Small intestine (tissue), 7 donors: ENCODE measurements around the gene ART5. TPM values are rescaled to one million over a fixed set of nuclear protein-coding genes. Genes with fewer than 3 reads are reported as not detected.

Experiments used
- DNase-seq, 2 donors: peaks; one replicate each; pipeline versions ENCODE4 v3.0.0 to v3.0.0-alpha.2; 2013
- FAIRE-seq: peaks from 2 replicates; lab custom pipeline; 2012; peaks lifted over from hg19 to GRCh38; lab: Jason Lieb, UNC
- H3K27ac ChIP-seq, 3 donors: one replicate each; pipeline ENCODE4 v1.5.1; 2013; ENCODE audit warnings: low read length in 2 of 3, mild to moderate bottlenecking in 2 of 3, control low read depth in 1 of 3, inconsistent platforms in 1 of 3, low read depth in 1 of 3, moderate library complexity in 1 of 3
- H3K27me3 ChIP-seq, 3 donors: one replicate each; pipeline ENCODE4 v1.6.1; 2013; ENCODE audit warnings: low read length in 3 of 3, inconsistent platforms in 1 of 3; ENCODE audit not compliant: control insufficient read depth in 3 of 3, insufficient read depth in 3 of 3
- H3K36me3 ChIP-seq, 3 donors: one replicate each; pipeline ENCODE4 v1.6.1; 2013; ENCODE audit warnings: low read length in 3 of 3, inconsistent platforms in 1 of 3, low read depth in 1 of 3, mild to moderate bottlenecking in 1 of 3, moderate library complexity in 1 of 3; ENCODE audit not compliant: control insufficient read depth in 3 of 3, insufficient read depth in 2 of 3
- H3K4me1 ChIP-seq, 3 donors: one replicate each; pipeline ENCODE4 v1.6.1; 2013; ENCODE audit warnings: low read length in 2 of 3, inconsistent platforms in 1 of 3, low read depth in 1 of 3, mild to moderate bottlenecking in 1 of 3, moderate library complexity in 1 of 3; ENCODE audit not compliant: control insufficient read depth in 3 of 3, insufficient read depth in 2 of 3
- H3K4me3 ChIP-seq, 3 donors: one replicate each; pipeline ENCODE4 v1.5.1; 2013; ENCODE audit warnings: low read length in 3 of 3, control low read depth in 1 of 3, inconsistent platforms in 1 of 3, low read depth in 1 of 3, mild to moderate bottlenecking in 1 of 3, moderate library complexity in 1 of 3
- H3K9me3 ChIP-seq, 2 donors: one replicate each; pipeline ENCODE4 v1.6.1; 2013; ENCODE audit warnings: low read depth in 1 of 2, low read length in 1 of 2; ENCODE audit not compliant: control insufficient read depth in 2 of 2, insufficient read depth in 1 of 2
- WGBS, 3 donors: extraction: QIAGEN DNeasy Blood & Tissue Kit; methylation state at CpG; one replicate each; pipeline ENCODE4 v1.1.7; 2013; 5-methylcytosine and 5-hydroxymethylcytosine counted together
- polyA plus RNA-seq, 4 donors: library from polyadenylated mRNA; stranded (reverse) in 3 of 4; unstranded in 1 of 4; fragments of 200-250 nt in 3 of 4; fragments of 120-200 nt in 1 of 4; gene quantifications; one replicate each; pipeline versions ENCODE4 v1.2.1 to v1.2.3, GENCODE V29; 2013
- donor health status: healthy with polysubstance abuse.
- donor health status: control.
- donor health status: control.
- donor health status: Bipolar disorder and iron deficiency.
- donor health status: healthy.

Gene ART5
- polyA plus RNA-seq, 4 donors, result 0.09 to 0.25 TPM; not detected in 2

DNA sequence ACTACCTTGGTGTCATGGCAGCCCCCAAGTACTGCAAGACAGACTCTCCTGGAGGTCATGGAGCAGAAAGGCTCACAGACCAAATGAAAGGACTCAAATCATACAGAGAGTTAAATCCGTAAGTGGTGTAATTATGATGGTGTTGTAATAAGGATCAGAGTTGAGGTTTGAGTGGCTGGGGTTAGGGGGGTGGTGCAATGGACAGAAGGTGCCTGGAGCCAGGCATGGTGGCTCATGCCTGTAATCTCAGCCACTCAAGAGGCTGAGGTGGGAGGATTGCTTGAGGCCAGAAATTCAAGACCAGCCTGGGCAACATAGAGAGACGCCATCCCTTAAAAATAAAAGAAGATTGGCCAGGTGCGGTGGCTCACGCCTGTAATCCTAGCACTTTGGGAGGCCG, 18.7 kb downstream of the ART5 start:
- Histone ChIP-seq H3K4me3 (no peak overlapping the region), H3K27ac (no peak overlapping the region), H3K4me1 (peaks cover 0 to 3% (median 0%) of the 10 kb centered on the region in 3 donors), H3K27me3 (no peaks in the 10 kb centered on the region), H3K9me3 (no peaks in the 10 kb centered on the region), H3K36me3 (no peaks in the 10 kb centered on the region)
- DNase-seq (no peak), FAIRE-seq (no peak)
- 86 to 92% (median 91%) methylated on average over 5 of the region's 5 CpGs for WGBS, 3 donors

DNA sequence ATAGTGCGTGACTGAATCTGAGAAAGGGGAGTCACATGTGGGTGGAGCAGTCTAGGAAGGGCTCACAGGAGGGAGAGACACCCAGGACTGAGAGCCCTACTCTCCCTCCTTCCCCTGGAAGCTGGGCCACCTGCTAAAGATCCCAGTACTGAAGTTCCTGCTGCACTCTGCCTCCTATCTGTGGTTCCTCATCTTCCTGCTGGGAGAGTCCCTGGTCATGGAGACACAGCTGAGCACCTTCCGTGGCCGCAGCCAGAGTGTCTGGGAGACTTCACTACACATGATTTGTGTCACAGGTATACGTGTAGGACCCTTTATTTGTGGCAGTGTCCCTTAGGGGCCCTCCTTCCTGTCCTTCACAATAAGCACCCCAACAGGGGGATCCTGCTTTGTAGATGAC, 19.3 kb downstream of the ART5 start:
- H3K27me3 ChIP-seq, result no peaks in the 10 kb centered on the region
- no peak overlapping the region for H3K4me3 ChIP-seq
- no peak for DNase-seq
- FAIRE-seq, result no peak
- H3K27ac ChIP-seq, result no peak overlapping the region
- H3K9me3 ChIP-seq, result no peaks in the 10 kb centered on the region
- no peaks in the 10 kb centered on the region for H3K36me3 ChIP-seq
- WGBS, 3 donors, result 71 to 76% (median 75%) methylated on average over 4 of the region's 4 CpGs
- H3K4me1 ChIP-seq, result peaks cover 0 to 3% (median 0%) of the 10 kb centered on the region in 3 donors

DNA sequence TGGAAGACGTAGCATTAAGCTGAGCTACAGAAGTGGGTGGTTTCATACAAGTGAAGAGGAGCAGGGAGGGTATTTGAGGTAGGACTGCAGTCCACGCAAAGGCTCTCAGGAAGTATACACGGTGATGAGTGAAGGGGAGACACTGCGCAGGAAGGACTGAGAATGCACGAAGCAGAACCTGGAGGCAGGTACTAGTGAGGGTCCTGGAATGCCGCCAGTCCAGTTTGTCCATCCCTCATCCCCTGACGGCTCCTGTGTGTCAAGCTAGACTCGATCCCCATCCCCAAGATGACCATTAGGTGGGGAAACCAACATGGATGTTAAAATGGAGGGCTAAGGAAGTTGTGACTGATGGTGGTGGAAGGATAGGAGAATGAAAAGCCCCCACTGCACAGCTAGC, 23.8 kb downstream of the ART5 start:
- WGBS, 3 donors, result 75 to 89% (median 79%) methylated on average over 8 of the region's 8 CpGs
- FAIRE-seq (no peak), DNase-seq (no peak)
- peaks cover 0 to 2% (median 0%) of the 10 kb centered on the region in 3 donors for H3K27me3 ChIP-seq
- H3K4me1 ChIP-seq, result no peaks in the 10 kb centered on the region
- H3K27ac ChIP-seq, result no peak overlapping the region
- H3K4me3 ChIP-seq, result no peak overlapping the region
- peaks cover 0 to 2% of the 10 kb centered on the region in 2 donors for H3K9me3 ChIP-seq
- no peaks in the 10 kb centered on the region for H3K36me3 ChIP-seq

DNA sequence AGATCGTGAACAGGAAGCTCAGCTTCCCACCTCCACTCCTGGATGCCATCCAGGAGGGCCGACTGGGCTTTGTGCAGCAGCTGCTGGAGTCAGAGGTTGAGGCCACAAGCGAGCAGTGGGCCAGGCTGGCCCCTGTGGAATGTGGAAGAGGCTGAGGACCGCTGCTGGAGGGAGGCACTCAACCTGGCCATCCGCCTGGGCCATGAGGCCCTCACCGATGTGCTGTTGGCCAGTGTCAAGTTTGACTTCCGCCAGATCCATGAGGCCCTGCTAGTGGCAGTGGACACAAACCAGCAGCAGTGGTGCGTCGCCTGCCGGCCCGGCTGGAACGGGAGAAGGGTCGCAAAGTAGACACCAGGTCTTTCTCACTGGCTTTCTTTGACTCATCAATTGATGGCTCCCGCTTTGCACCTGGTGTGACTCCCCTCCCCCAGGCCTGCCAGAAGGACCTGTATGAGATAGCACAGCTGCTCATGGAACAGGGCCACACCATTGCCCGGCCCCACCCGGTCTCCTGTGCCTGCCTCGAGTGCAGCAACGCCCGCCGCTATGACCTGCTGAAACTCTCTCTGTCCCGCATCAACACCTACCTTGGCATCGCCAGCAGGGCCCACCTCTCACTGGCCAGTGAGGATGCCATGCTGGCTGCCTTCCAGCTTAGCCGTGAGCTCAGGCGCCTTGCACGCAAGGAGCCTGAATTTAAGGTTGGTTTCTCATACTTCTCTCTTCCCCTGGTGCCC, 24.9 kb downstream of the ART5 start:
- WGBS, 3 donors, result 75 to 79% (median 76%) methylated on average over 25 of the region's 25 CpGs
- H3K9me3 ChIP-seq, result peaks cover 0 to 2% of the 10 kb centered on the region in 2 donors
- H3K36me3 ChIP-seq, result no peaks in the 10 kb centered on the region
- no peak overlapping the region for H3K4me3 ChIP-seq
- FAIRE-seq (no peak), DNase-seq (no peak)
- no peak overlapping the region for H3K27ac ChIP-seq
- no peaks in the 10 kb centered on the region for H3K4me1 ChIP-seq
- peaks cover 0 to 2% (median 0%) of the 10 kb centered on the region in 3 donors for H3K27me3 ChIP-seq

- Histone ChIP-seq H3K4me3 (no peak overlapping the region), H3K4me1 (no peaks in the 10 kb centered on the region), H3K36me3 (no peaks in the 10 kb centered on the region), H3K27ac (no peak overlapping the region), H3K27me3 (peaks cover 0 to 2% (median 0%) of the 10 kb centered on the region in 3 donors), H3K9me3 (peaks cover 0 to 2% of the 10 kb centered on the region in 2 donors)
- 83 to 86% (median 84%) methylated on average over 6 of the region's 6 CpGs for WGBS, 3 donors
- DNase-seq (no peak), FAIRE-seq (no peak)
Observed at GRCh38 chr11:3615998-3616397, 25.8 kb downstream of the ART5 start.

- 65 to 75% (median 68%) methylated on average over 5 of the region's 5 CpGs for WGBS, 3 donors
- Histone ChIP-seq H3K36me3 (no peaks in the 10 kb centered on the region), H3K27me3 (peaks cover 0 to 2% (median 0%) of the 10 kb centered on the region in 3 donors), H3K9me3 (peaks cover 0 to 2% of the 10 kb centered on the region in 2 donors), H3K4me1 (no peaks in the 10 kb centered on the region), H3K27ac (no peak overlapping the region), H3K4me3 (no peak overlapping the region)
- FAIRE-seq (no peak), DNase-seq (no peak)
Observed at GRCh38 chr11:3614742-3615171, 27.0 kb downstream of the ART5 start.

DNA sequence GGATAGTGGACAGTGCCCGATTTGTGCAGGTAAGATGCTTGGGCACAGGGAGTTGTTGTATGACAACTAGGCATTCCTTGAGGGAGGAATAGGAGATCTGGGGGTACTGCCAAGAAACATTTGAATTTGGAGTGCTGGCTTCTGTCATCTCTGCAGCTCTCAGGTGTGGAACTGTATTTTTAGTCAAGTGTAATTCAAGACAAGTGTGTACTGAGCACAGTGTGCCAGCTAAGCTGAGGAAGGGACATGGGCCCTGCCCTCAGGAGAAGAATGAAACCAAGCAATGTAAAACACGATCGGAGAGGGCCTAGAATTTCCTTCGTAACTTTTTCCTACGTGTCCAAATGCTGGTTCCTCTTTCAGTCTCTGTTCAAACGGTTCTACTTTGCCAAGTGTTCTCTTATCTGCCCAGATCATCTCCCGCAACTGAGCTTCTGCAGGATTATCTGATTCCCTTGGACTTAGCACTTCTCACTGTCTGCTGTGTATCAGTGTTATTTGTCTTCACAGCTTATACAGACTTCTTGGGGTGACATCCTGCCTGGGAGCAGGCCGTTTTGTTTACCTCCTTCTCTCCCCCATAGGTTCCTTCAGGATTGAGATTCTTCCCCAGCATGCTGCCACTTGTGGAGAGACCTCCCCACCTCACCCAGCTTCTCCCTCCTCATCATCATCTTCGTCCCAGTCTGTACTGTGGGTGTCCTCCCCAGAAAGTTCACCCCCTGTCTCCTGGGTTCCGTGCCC, 27.6 kb downstream of the ART5 start:
- 63 to 75% (median 72%) methylated on average over 10 of the region's 10 CpGs for WGBS, 3 donors
- Histone ChIP-seq H3K9me3 (peaks cover 0 to 2% of the 10 kb centered on the region in 2 donors), H3K4me1 (no peaks in the 10 kb centered on the region), H3K4me3 (no peak overlapping the region), H3K36me3 (no peaks in the 10 kb centered on the region), H3K27ac (no peak overlapping the region), H3K27me3 (peaks cover 0 to 2% (median 0%) of the 10 kb centered on the region in 3 donors)
- DNase-seq (no peak), FAIRE-seq (no peak)

GRCh38 chr11:3611976-3612678, 29.7 kb downstream of the ART5 start:
- Histone ChIP-seq H3K4me1 (peaks cover 0 to 2% (median 0%) of the 10 kb centered on the region in 3 donors), H3K36me3 (no peaks in the 10 kb centered on the region), H3K27me3 (peaks cover 0 to 2% (median 0%) of the 10 kb centered on the region in 3 donors), H3K9me3 (peaks cover 0 to 2% of the 10 kb centered on the region in 2 donors), H3K27ac (no peak overlapping the region), H3K4me3 (no peak overlapping the region)
- DNase-seq, result no peak
- 64 to 82% (median 73%) methylated on average over 3 of the region's 3 CpGs for WGBS, 3 donors
- FAIRE-seq, result no peak
